ENCODE measurements around the gene MAEA.

Gene MAEA

GRCh38 chr4:1289207-1290164, at the start of gene MAEA:
Gene MAEA, plus strand, starts transcription at chr4:1289891. Its CDS starts 23 bp downstream, at chr4:1289914.
- Histone ChIP-seq H3K4me3 (ENCODE audit: insufficient read depth, low read length, poor library complexity, severe bottlenecking) (peak within 1 kb of the TSS; percentile 84), H3K27ac (ENCODE audit: low read depth, low read length) (peak within 1 kb of the TSS; percentile 54; the same call in 1 of the 2 replicates), H4K20me1 (ENCODE audit: low read depth, low read length) (no peaks in the 10 kb centered on the region; the same call in 1 of the 2 replicates), H3K9ac (ENCODE audit: low read length) (peak within 1 kb of the TSS; percentile 71), H3K9me2 (replicated peaks; ENCODE audit: insufficient read depth, low read length) (no peaks in the 10 kb centered on the region), H3F3A (ENCODE audit: insufficient read depth) (no peaks in the 10 kb centered on the region), H3K79me2 (ENCODE audit: insufficient read depth, low read length) (peaks cover 45% of the 10 kb centered on the region), H2AFZ (ENCODE audit: low read depth, low read length, severe bottlenecking) (no peak within 1 kb of the TSS), H3K9me3 (ENCODE audit: insufficient read depth, low read length) (peaks cover 15% of the 10 kb centered on the region; the same call in 1 of the 2 replicates), H3K4me2 (ENCODE audit: low read depth, low read length, poor library complexity, severe bottlenecking) (peak within 1 kb of the TSS; percentile 87), H3K36me3 (ENCODE audit: low read length) (no peaks in the 10 kb centered on the region), H3K27me3 (ENCODE audit: low read length) (no peaks in the 10 kb centered on the region)
- no peak for TF ChIP-seq CTCF (IDR thresholded peaks at IDR 0.05; ENCODE audit: insufficient read depth, low read length, poor library complexity, severe bottlenecking)
- TF ChIP-seq EZH2phosphoT487 (conservative IDR thresholded peaks at IDR 0.05; ENCODE audit: low read length) = no peak

GRCh38 chr4:1239950-1240307, 49.8 kb upstream of the MAEA start:
- no peak overlapping the region for H2AFZ ChIP-seq (ENCODE audit: low read depth, low read length, severe bottlenecking)
- H3K9me3 ChIP-seq (ENCODE audit: insufficient read depth, low read length) = no peaks in the 10 kb centered on the region
- H3K36me3 ChIP-seq (ENCODE audit: low read length) = peaks cover 3% of the 10 kb centered on the region; the same call in 1 of the 2 replicates
- H3F3A ChIP-seq (ENCODE audit: insufficient read depth) = no peaks in the 10 kb centered on the region
- no peak overlapping the region for H3K9ac ChIP-seq (ENCODE audit: low read length)
- H3K4me3 ChIP-seq (ENCODE audit: insufficient read depth, low read length, poor library complexity, severe bottlenecking) = no peak overlapping the region
- no peaks in the 10 kb centered on the region for H3K27me3 ChIP-seq (ENCODE audit: low read length)
- peaks cover 6% of the 10 kb centered on the region; the same call in 1 of the 2 replicates for H4K20me1 ChIP-seq (ENCODE audit: low read depth, low read length)
- H3K27ac ChIP-seq (ENCODE audit: low read depth, low read length) = no peak overlapping the region
- TF ChIP-seq CTCF (IDR thresholded peaks at IDR 0.05; ENCODE audit: insufficient read depth, low read length, poor library complexity, severe bottlenecking) = no peak
- no peak for TF ChIP-seq EZH2phosphoT487 (conservative IDR thresholded peaks at IDR 0.05; ENCODE audit: low read length)
- peaks cover 74% of the 10 kb centered on the region for H3K79me2 ChIP-seq (ENCODE audit: insufficient read depth, low read length)
- H3K9me2 ChIP-seq (replicated peaks; ENCODE audit: insufficient read depth, low read length) = no peaks in the 10 kb centered on the region
- H3K4me2 ChIP-seq (ENCODE audit: low read depth, low read length, poor library complexity, severe bottlenecking) = no peak overlapping the region

- H3K9ac ChIP-seq (ENCODE audit: low read length) = no peak overlapping the region
- H3K36me3 ChIP-seq (ENCODE audit: low read length) = no peaks in the 10 kb centered on the region
- H3K27me3 ChIP-seq (ENCODE audit: low read length) = no peaks in the 10 kb centered on the region
- H3F3A ChIP-seq (ENCODE audit: insufficient read depth) = no peaks in the 10 kb centered on the region
- H3K4me3 ChIP-seq (ENCODE audit: insufficient read depth, low read length, poor library complexity, severe bottlenecking) = no peak overlapping the region
- no peak overlapping the region for H3K27ac ChIP-seq (ENCODE audit: low read depth, low read length)
- TF ChIP-seq EZH2phosphoT487 (conservative IDR thresholded peaks at IDR 0.05; ENCODE audit: low read length) = no peak
- no peak for TF ChIP-seq CTCF (IDR thresholded peaks at IDR 0.05; ENCODE audit: insufficient read depth, low read length, poor library complexity, severe bottlenecking)
- peaks cover 77% of the 10 kb centered on the region for H3K79me2 ChIP-seq (ENCODE audit: insufficient read depth, low read length)
- no peak overlapping the region for H3K4me2 ChIP-seq (ENCODE audit: low read depth, low read length, poor library complexity, severe bottlenecking)
- H4K20me1 ChIP-seq (ENCODE audit: low read depth, low read length) = peaks cover 6% of the 10 kb centered on the region; the same call in 1 of the 2 replicates
- H2AFZ ChIP-seq (ENCODE audit: low read depth, low read length, severe bottlenecking) = no peak overlapping the region
- H3K9me3 ChIP-seq (ENCODE audit: insufficient read depth, low read length) = no peaks in the 10 kb centered on the region
- H3K9me2 ChIP-seq (replicated peaks; ENCODE audit: insufficient read depth, low read length) = no peaks in the 10 kb centered on the region
Measured at GRCh38 chr4:1240721-1241465, 48.8 kb upstream of the MAEA start.
